MCF 10A (cell line): ENCODE measurements around the gene GDE1. TPM values are rescaled to one million over a fixed set of nuclear protein-coding genes. Genes with fewer than 3 reads are reported as not detected.

Source experiments
- BruUV-seq: library from RNA; stranded (reverse); fragments of 400-500 nt; replicated peaks from 2 replicates; lab custom pipeline; 2021; lab: Mats Ljungman, UMichigan
- CTCF ChIA-PET: fragments of 300-600 bp; sonication (Branson Sonifier 250); formaldehyde crosslinking; extraction: SDS; loops from one replicate; lab custom pipeline; 2021; ENCODE audit warnings: antibody characterized with exemption, inconsistent platforms; lab: Yijun Ruan, JAX
- POLR2A ChIA-PET: fragments of 300-600, 350-650 bp; sonication (Branson Sonifier 250); formaldehyde crosslinking; extraction: SDS; loops from one replicate; lab custom pipeline; 2020; ENCODE audit warnings: antibody characterized with exemption, inconsistent platforms; lab: Yijun Ruan, JAX
- DNase-seq: peaks from one replicate; pipeline ENCODE4 v3.0.0-alpha.2; 2018; ENCODE audit not compliant: unreplicated experiment
- H3K27ac Mint-ChIP-seq: one replicate; pipeline ENCODE4 v1.8.0; 2022; ENCODE audit warnings: mild to moderate bottlenecking, low read depth, mixed read lengths; ENCODE audit not compliant: unreplicated experiment
- H3K27me3 Mint-ChIP-seq: one replicate; pipeline ENCODE4 v1.8.0; 2022; ENCODE audit warnings: mixed read lengths; ENCODE audit not compliant: insufficient read depth, unreplicated experiment
- H3K36me3 Mint-ChIP-seq: one replicate; pipeline ENCODE4 v1.8.0; 2022; ENCODE audit warnings: mild to moderate bottlenecking, moderate library complexity, mixed read lengths; ENCODE audit not compliant: insufficient read depth, unreplicated experiment
- H3K4me1 Mint-ChIP-seq: one replicate; pipeline ENCODE4 v1.8.0; 2022; ENCODE audit warnings: mixed read lengths; ENCODE audit not compliant: insufficient read depth, unreplicated experiment
- H3K4me3 Mint-ChIP-seq: one replicate; pipeline ENCODE4 v1.8.0; 2022; ENCODE audit warnings: mild to moderate bottlenecking, moderate library complexity, mixed read lengths; ENCODE audit not compliant: unreplicated experiment
- H3K9me3 Mint-ChIP-seq: one replicate; pipeline ENCODE4 v1.8.0; 2022; ENCODE audit warnings: mixed read lengths; ENCODE audit not compliant: unreplicated experiment
- CTCF ChIP-seq: fragments of 200-600 bp; IDR thresholded peaks from one replicate; pipeline ENCODE4 v1.8.0; 2022; ENCODE audit warnings: antibody characterized with exemption, mild to moderate bottlenecking; ENCODE audit not compliant: unreplicated experiment
- intact Hi-C: fragments of 100-400 bp; cut with micrococcal nuclease; formaldehyde crosslinking; loops from 2 replicates; pipeline ENCODE4 v1.14.1; 2022
- total RNA-seq: library from RNA; stranded (reverse); gene quantifications from 2 replicates; pipeline ENCODE4 v1.2.3, GENCODE V29; 2022

The GDE1 gene
- total RNA-seq, 1 experiment from 2014 or later = 44.9 TPM

- no peaks in the 10 kb centered on the region for H3K4me1 Mint-ChIP-seq
- peaks cover 51% of the 10 kb centered on the region for H3K36me3 Mint-ChIP-seq
- DNase-seq = no peak
- CTCF ChIA-PET = interaction anchor here (0.6 to 4.1 kb wide), 7 partner anchors 8 to 478 kb away, joined by 3 to 29 read pairs (median 3); partner anchors contain the start of gene VPS35L
- POLR2A ChIA-PET = interaction anchor here (0.9 to 2.1 kb wide), 3 partner anchors 11 to 15 kb away, joined by 3 to 7 read pairs (median 3); partner anchors contain the start of gene VPS35L
- no peak overlapping the region for H3K4me3 Mint-ChIP-seq
- intact Hi-C loops = no loop called here
- H3K27ac Mint-ChIP-seq = no peak overlapping the region
- BruUV-seq = no TSS peak
- no peak for TF ChIP-seq CTCF
- H3K9me3 Mint-ChIP-seq = no peaks in the 10 kb centered on the region
- H3K27me3 Mint-ChIP-seq = no peaks in the 10 kb centered on the region
Measured at GRCh38 chr16:19540241-19540970, 18.5 kb upstream of the GDE1 start.

GRCh38 chr16:19532601-19533000 lies 10.7 kb upstream of the GDE1 start:
- no peak for DNase-seq
- POLR2A ChIA-PET = no interaction called here
- no TSS peak for BruUV-seq
- Mint-ChIP-seq H3K4me3 (no peak overlapping the region), H3K36me3 (peaks cover 54% of the 10 kb centered on the region), H3K27ac (no peak overlapping the region), H3K4me1 (no peaks in the 10 kb centered on the region), H3K27me3 (no peaks in the 10 kb centered on the region), H3K9me3 (no peaks in the 10 kb centered on the region)
- no peak for TF ChIP-seq CTCF
- intact Hi-C loops = no loop called here
- CTCF ChIA-PET = interaction anchor here (0.6 to 0.8 kb wide), 2 partner anchors 8 to 53 kb away, joined by 3 to 4 read pairs; no protein-coding TSS in a partner anchor

- Mint-ChIP-seq H3K36me3 (peaks cover 46% of the 10 kb centered on the region), H3K4me3 (no peak overlapping the region), H3K4me1 (peaks cover 12% of the 10 kb centered on the region), H3K27me3 (no peaks in the 10 kb centered on the region), H3K27ac (no peak overlapping the region), H3K9me3 (no peaks in the 10 kb centered on the region)
- BruUV-seq = no TSS peak
- ChIA-PET POLR2A (no interaction called here), CTCF (interaction anchor here (1.0 to 1.2 kb wide), 2 partner anchors 26 kb away, joined by 3 to 6 read pairs; partner anchors contain the start of gene VPS35L)
- TF ChIP-seq CTCF = no peak
- intact Hi-C loops = no loop called here
- no peak for DNase-seq
Measured at GRCh38 chr16:19528666-19529065, 6.8 kb upstream of the GDE1 start.

GRCh38 chr16:19527161-19527560 lies 5.3 kb upstream of the GDE1 start:
- H3K36me3 Mint-ChIP-seq = peaks cover 32% of the 10 kb centered on the region
- no peak for DNase-seq
- no peak for TF ChIP-seq CTCF
- no peaks in the 10 kb centered on the region for H3K27me3 Mint-ChIP-seq
- BruUV-seq = no TSS peak
- ChIA-PET CTCF (interaction anchor here (0.6 to 1.0 kb wide), 2 partner anchors 20 to 136 kb away, joined by 3 read pairs; no protein-coding TSS in a partner anchor), POLR2A (interaction anchor here (0.9 to 2.8 kb wide), 3 partner anchors 11 to 28 kb away, joined by 3 to 16 read pairs (median 4); partner anchors contain the start of gene VPS35L)
- no peak overlapping the region for H3K27ac Mint-ChIP-seq
- intact Hi-C loops = no loop called here
- H3K4me1 Mint-ChIP-seq = peaks cover 12% of the 10 kb centered on the region
- no peaks in the 10 kb centered on the region for H3K9me3 Mint-ChIP-seq
- no peak overlapping the region for H3K4me3 Mint-ChIP-seq
